Ramos (cell line): ENCODE data around the gene MARCHF10.

Source experiments
- in situ Hi-C: fragments of 300-500 bp; cut with MboI; formaldehyde crosslinking; loops from one replicate; pipeline ENCODE4 v1.14.3; 2022; ENCODE audit warnings: low sequenced_read_pairs; ENCODE audit not compliant: unreplicated experiment

Gene MARCHF10

GRCh38 chr17:62705778-62706597, 102.1 kb downstream of the MARCHF10 start:
- in situ Hi-C loops: loop anchor here (25.0 kb wide), 1 partner anchor 256 kb away; the partner anchor contains the start of gene TANC2

- in situ Hi-C loops: loop anchor here (25.0 kb wide), 1 partner anchor 257 kb away; the partner anchor contains the start of gene TANC2
Measured at GRCh38 chr17:62705156-62705777, 102.8 kb downstream of the MARCHF10 start.

GRCh38 chr17:62704381-62704971, 103.6 kb downstream of the MARCHF10 start:
- in situ Hi-C loops: loop anchor here (25.0 kb wide), 1 partner anchor 258 kb away; the partner anchor contains the start of gene TANC2

GRCh38 chr17:62703776-62704380, 104.2 kb downstream of the MARCHF10 start:
- in situ Hi-C loops: loop anchor here (25.0 kb wide), 1 partner anchor 258 kb away; the partner anchor contains the start of gene TANC2

- in situ Hi-C loops: loop anchor here (25.0 kb wide), 1 partner anchor 259 kb away; the partner anchor contains the start of gene TANC2
Measured at GRCh38 chr17:62703261-62703775, 104.8 kb downstream of the MARCHF10 start.

- in situ Hi-C loops: loop anchor here (25.0 kb wide), 1 partner anchor 259 kb away; the partner anchor contains the start of gene TANC2
Measured at GRCh38 chr17:62702746-62703260, 105.3 kb downstream of the MARCHF10 start.

GRCh38 chr17:62701706-62702085, 106.4 kb downstream of the MARCHF10 start:
- in situ Hi-C loops: loop anchor here (25.0 kb wide), 1 partner anchor 261 kb away; the partner anchor contains the start of gene TANC2

- in situ Hi-C loops: loop anchor here (25.0 kb wide), 1 partner anchor 261 kb away; the partner anchor contains the start of gene TANC2
Measured at GRCh38 chr17:62700964-62701705, 107.0 kb downstream of the MARCHF10 start.

- in situ Hi-C loops: loop anchor here (25.0 kb wide), 1 partner anchor 714 kb away; no protein-coding TSS in a partner anchor
Measured at GRCh38 chr17:62698459-62698858, 109.7 kb downstream of the MARCHF10 start.

- in situ Hi-C loops: loop anchor here (25.0 kb wide), 1 partner anchor 715 kb away; no protein-coding TSS in a partner anchor
Measured at GRCh38 chr17:62696726-62697490, 111.2 kb downstream of the MARCHF10 start.

GRCh38 chr17:62696256-62696655, 111.9 kb downstream of the MARCHF10 start:
- in situ Hi-C loops: loop anchor here (25.0 kb wide), 1 partner anchor 716 kb away; no protein-coding TSS in a partner anchor

GRCh38 chr17:62695093-62695738, 112.9 kb downstream of the MARCHF10 start:
- in situ Hi-C loops: loop anchor here (25.0 kb wide), 1 partner anchor 717 kb away; no protein-coding TSS in a partner anchor

GRCh38 chr17:62693616-62694409, 114.3 kb downstream of the MARCHF10 start:
- in situ Hi-C loops: loop anchor here (25.0 kb wide), 1 partner anchor 718 kb away; no protein-coding TSS in a partner anchor

- in situ Hi-C loops: loop anchor here (25.0 kb wide), 1 partner anchor 719 kb away; no protein-coding TSS in a partner anchor
Measured at GRCh38 chr17:62692721-62693431, 115.2 kb downstream of the MARCHF10 start.

GRCh38 chr17:62692159-62692651, 115.9 kb downstream of the MARCHF10 start:
- in situ Hi-C loops: loop anchor here (25.0 kb wide), 1 partner anchor 720 kb away; no protein-coding TSS in a partner anchor

GRCh38 chr17:62691589-62691915, 116.6 kb downstream of the MARCHF10 start:
- in situ Hi-C loops: loop anchor here (25.0 kb wide), 1 partner anchor 721 kb away; no protein-coding TSS in a partner anchor
